ENCODE measurements around the gene ACTR3C. TPM values are rescaled to one million over a fixed set of nuclear protein-coding genes. Genes with fewer than 3 reads are reported as not detected.

Gene ACTR3C
- total and polyA plus RNA-seq, 8 donors, result 2.3 to 68.7 (median 9.7) TPM

- peak in 1 of 2 donors; percentile 12 for DNase-seq
- TF ChIP-seq EP300 (IDR thresholded peaks at IDR 0.05) (no peak), CTCF (IDR thresholded peaks at IDR 0.05) (no peak), POLR2A (IDR thresholded peaks at IDR 0.05) (no peak), POLR2AphosphoS5 (IDR thresholded peaks at IDR 0.05) (no peak)
- Histone ChIP-seq H3K9me3 (no peaks in the 10 kb centered on the region), H3K4me3 (no peak overlapping the region), H3K27me3 (no peaks in the 10 kb centered on the region), H3K36me3 (no peaks in the 10 kb centered on the region), H3K27ac (no peak overlapping the region), H3K4me1 (peaks cover 0 to 20% (median 3%) of the 10 kb centered on the region in 4 donors)
- 73 to 84% (median 78%) methylated on average over 7 of the region's 7 CpGs for WGBS, 5 donors
- intact Hi-C loops (cut with DNase I; ENCODE audit: low total_unique reads), result loop anchor here (10.0 kb wide), 1 partner anchor 53 kb away; no protein-coding TSS in a partner anchor
Measured at GRCh38 chr7:150361402-150361801, 38.1 kb upstream of the ACTR3C start.

- Histone ChIP-seq H3K27me3 (no peaks in the 10 kb centered on the region), H3K27ac (no peak overlapping the region), H3K4me3 (no peak overlapping the region), H3K4me1 (peaks cover 0 to 25% (median 2%) of the 10 kb centered on the region in 4 donors), H3K9me3 (no peaks in the 10 kb centered on the region), H3K36me3 (no peaks in the 10 kb centered on the region)
- TF ChIP-seq POLR2AphosphoS5 (IDR thresholded peaks at IDR 0.05) (no peak), POLR2A (IDR thresholded peaks at IDR 0.05) (no peak), EP300 (IDR thresholded peaks at IDR 0.05) (no peak), CTCF (IDR thresholded peaks at IDR 0.05) (no peak)
- WGBS, 5 donors, result 59 to 75% (median 73%) methylated on average over 5 of the region's 5 CpGs
- intact Hi-C loops (cut with DNase I; ENCODE audit: low total_unique reads), result loop anchor here (10.0 kb wide), 1 partner anchor 54 kb away; no protein-coding TSS in a partner anchor
- DNase-seq, result no peak
Measured at GRCh38 chr7:150360363-150361058, 37.2 kb upstream of the ACTR3C start.

GRCh38 chr7:150359622-150360362 is 36.4 kb upstream of the ACTR3C start:
- Histone ChIP-seq H3K4me1 (peaks cover 0 to 29% (median 6%) of the 10 kb centered on the region in 4 donors), H3K27ac (no peak overlapping the region), H3K4me3 (no peak overlapping the region), H3K9me3 (no peaks in the 10 kb centered on the region), H3K36me3 (no peaks in the 10 kb centered on the region), H3K27me3 (no peaks in the 10 kb centered on the region)
- WGBS, 5 donors, result 96 to 98% (median 97%) methylated on average over 2 of the region's 2 CpGs
- no peak for DNase-seq
- intact Hi-C loops (cut with DNase I; ENCODE audit: low total_unique reads), result loop anchor here (10.0 kb wide), 1 partner anchor 55 kb away; no protein-coding TSS in a partner anchor
- no peak for TF ChIP-seq CTCF (IDR thresholded peaks at IDR 0.05)
- no peak for TF ChIP-seq POLR2AphosphoS5 (IDR thresholded peaks at IDR 0.05)
- no peak for TF ChIP-seq POLR2A (IDR thresholded peaks at IDR 0.05)

GRCh38 chr7:150358988-150359621 is 35.8 kb upstream of the ACTR3C start:
- 83 to 90% (median 88%) methylated on average over 4 of the region's 4 CpGs for WGBS, 5 donors

More at GRCh38 chr7:150358988-150359621, 35.8 kb upstream of the ACTR3C start:
- Histone ChIP-seq H3K4me3 (no peak overlapping the region), H3K36me3 (no peaks in the 10 kb centered on the region), H3K9me3 (no peaks in the 10 kb centered on the region), H3K27ac (no peak overlapping the region), H3K27me3 (no peaks in the 10 kb centered on the region), H3K4me1 (peaks cover 0 to 29% (median 9%) of the 10 kb centered on the region in 4 donors)
- intact Hi-C loops (cut with DNase I; ENCODE audit: low total_unique reads), result no loop called here
- peak in 1 of 2 donors; percentile 2 for DNase-seq
- TF ChIP-seq EP300 (IDR thresholded peaks at IDR 0.05) (no peak), CTCF (IDR thresholded peaks at IDR 0.05) (no peak), POLR2A (IDR thresholded peaks at IDR 0.05) (no peak), POLR2AphosphoS5 (IDR thresholded peaks at IDR 0.05) (no peak)

Data from stomach (tissue), 9 donors.